CD14-positive monocyte (primary cell): ENCODE measurements around the gene MDN1. TPM values are rescaled to one million over a fixed set of nuclear protein-coding genes. Genes with fewer than 3 reads are reported as not detected.

Source experiments
- DNase-seq, 3 donors: peaks; one replicate each; pipeline ENCODE4 v3.0.0-alpha.2; 2011 to 2022
- H2AFZ ChIP-seq: 2 replicates; pipeline ENCODE4 v1.6.0; 2012; ENCODE audit warnings: mild to moderate bottlenecking, low read depth, low read length, inconsistent platforms; ENCODE audit not compliant: insufficient read depth, poor library complexity, severe bottlenecking
- H3K27ac ChIP-seq, 2 donors: 1 replicate in 1 of 2; 2 replicates in 1 of 2; pipeline ENCODE4 v1.5.1; 2012 to 2013; ENCODE audit warnings: low read length in 2 of 2, control low read depth in 1 of 2, inconsistent platforms in 1 of 2, low read depth in 1 of 2, mild to moderate bottlenecking in 1 of 2
- H3K27me3 ChIP-seq, 2 donors: one replicate each; pipeline versions ENCODE4 v1.6.0 to v1.6.1; 2011 to 2013; ENCODE audit warnings: low read length in 2 of 2; ENCODE audit not compliant: control insufficient read depth in 2 of 2, insufficient read depth in 2 of 2
- H3K36me3 ChIP-seq, 2 donors: replicated peaks in 1 of 2; 1 replicate in 1 of 2; 2 replicates in 1 of 2; pipeline versions ENCODE4 v1.5.1 to v1.6.1; 2012 to 2013; ENCODE audit warnings: low read length in 2 of 2, control low read depth in 1 of 2, inconsistent platforms in 1 of 2, mild to moderate bottlenecking in 1 of 2; ENCODE audit not compliant: insufficient read depth in 2 of 2, control insufficient read depth in 1 of 2
- H3K4me1 ChIP-seq, 2 donors: 1 replicate in 1 of 2; 2 replicates in 1 of 2; pipeline versions ENCODE4 v1.5.1 to v1.6.1; 2012 to 2013; ENCODE audit warnings: low read length in 2 of 2, control low read depth in 1 of 2, inconsistent platforms in 1 of 2, mild to moderate bottlenecking in 1 of 2, moderate library complexity in 1 of 2; ENCODE audit not compliant: insufficient read depth in 2 of 2, control insufficient read depth in 1 of 2
- H3K4me2 ChIP-seq: replicated peaks from 2 replicates; pipeline ENCODE3; 2012; ENCODE audit warnings: low read length, moderate library complexity, mild to moderate bottlenecking; ENCODE audit not compliant: poor library complexity, severe bottlenecking; ENCODE audit errors: extremely low read depth
- H3K4me3 ChIP-seq, 3 experiments: fragments of 200-600 bp in 1 of 3; sonication (generic) in 1 of 3; replicated peaks in 1 of 3; 1 replicate in 2 of 3; 2 replicates in 1 of 3; pipeline ENCODE4 v1.5.1; 2011 to 2013; ENCODE audit warnings: low read length in 3 of 3, mild to moderate bottlenecking in 3 of 3, control low read depth in 2 of 3, low read depth in 2 of 3, inconsistent platforms in 1 of 3, moderate library complexity in 1 of 3
- H3K79me2 ChIP-seq: 2 replicates; pipeline ENCODE4 v1.6.0; 2012; ENCODE audit warnings: mild to moderate bottlenecking, control low read depth, inconsistent platforms, low read length, moderate library complexity; ENCODE audit not compliant: insufficient read depth
- H3K9ac ChIP-seq: 2 replicates; pipeline ENCODE4 v1.6.0; 2017; ENCODE audit warnings: low read length, mild to moderate bottlenecking; ENCODE audit not compliant: insufficient read depth, poor library complexity, severe bottlenecking
- H3K9me3 ChIP-seq, 2 donors: replicated peaks in 1 of 2; 1 replicate in 1 of 2; 2 replicates in 1 of 2; pipeline versions ENCODE4 v1.5.1 to v1.6.1; 2012 to 2013; ENCODE audit warnings: low read length in 2 of 2, control low read depth in 1 of 2; ENCODE audit not compliant: control insufficient read depth in 1 of 2, insufficient read depth in 1 of 2
- H4K20me1 ChIP-seq: 2 replicates; pipeline ENCODE4 v1.6.0; 2012; ENCODE audit warnings: mild to moderate bottlenecking, low read length, control low read depth, moderate library complexity; ENCODE audit not compliant: insufficient read depth
- H3K27ac Mint-ChIP-seq, 7 donors: one replicate each; pipeline ENCODE4 v1.8.0; 2020; ENCODE audit warnings: mild to moderate bottlenecking in 7 of 7, mixed read lengths in 7 of 7, moderate library complexity in 6 of 7, inconsistent platforms in 2 of 7
- H3K27me3 Mint-ChIP-seq, 3 donors: one replicate each; pipeline ENCODE4 v1.8.0; 2021 to 2022; ENCODE audit warnings: low read depth in 3 of 3, mild to moderate bottlenecking in 3 of 3, mixed read lengths in 3 of 3, moderate library complexity in 3 of 3, inconsistent platforms in 1 of 3
- H3K36me3 Mint-ChIP-seq, 2 donors: one replicate each; pipeline ENCODE4 v1.8.0; 2020; ENCODE audit warnings: mixed read lengths in 2 of 2, inconsistent platforms in 1 of 2, mild to moderate bottlenecking in 1 of 2
- H3K4me1 Mint-ChIP-seq: one replicate; pipeline ENCODE4 v1.8.0; 2020; ENCODE audit warnings: mild to moderate bottlenecking, mixed read lengths
- H3K4me3 Mint-ChIP-seq, 2 donors: one replicate each; pipeline ENCODE4 v1.8.0; 2020; ENCODE audit warnings: mild to moderate bottlenecking in 2 of 2, mixed read lengths in 2 of 2, moderate library complexity in 1 of 2
- H3K9me3 Mint-ChIP-seq, 7 donors: one replicate each; pipeline ENCODE4 v1.8.0; 2020 to 2022; ENCODE audit warnings: mixed read lengths in 7 of 7, mild to moderate bottlenecking in 6 of 7, moderate library complexity in 6 of 7, inconsistent platforms in 2 of 7
- CTCF ChIP-seq: fragments of 200-600 bp; IDR thresholded peaks from one replicate; pipeline ENCODE4 v1.8.0; 2022; ENCODE audit warnings: antibody characterized with exemption, mild to moderate bottlenecking
- WGBS: methylation state at CpG from one replicate; pipeline ENCODE4 v1.1.5; 2013; ENCODE audit warnings: missing lambda C conversion rate; ENCODE audit not compliant: insufficient coverage; 5-methylcytosine and 5-hydroxymethylcytosine counted together
- intact Hi-C, 2 donors: fragments of 100-400 bp; cut with micrococcal nuclease; formaldehyde crosslinking; loops; one replicate each; pipeline versions ENCODE4 v1.15.0 to v1.15.1; 2023
- polyA plus RNA-seq, 3 donors: library from polyadenylated mRNA; depleted of rRNA in 1 of 3; unstranded in 2 of 3; stranded (reverse) in 1 of 3; fragments of 300-500 nt in 2 of 3; fragments of >200 nt in 1 of 3; fragmentation: Illumina TruSeq in 2 of 3; gene quantifications; 1 replicate in 2 of 3; 2 replicates in 1 of 3; pipeline ENCODE4 v1.2.3, GENCODE V29; 2012 to 2021

The MDN1 gene
- polyA plus RNA-seq, 3 donors: 0.61 to 6.6 (median 1.8) TPM

GRCh38 chr6:89749918-89750317 lies 69.7 kb downstream of the MDN1 start:
- H3K27me3 Mint-ChIP-seq: no peaks in the 10 kb centered on the region
- H3K9me3 Mint-ChIP-seq: no peaks in the 10 kb centered on the region
- intact Hi-C loops: no loop called here
- peaks cover 54 to 84% of the 10 kb centered on the region in 2 donors for H3K36me3 ChIP-seq
- no peak overlapping the region for H3K4me3 ChIP-seq
- H3K27me3 ChIP-seq: no peaks in the 10 kb centered on the region
- H3K4me3 Mint-ChIP-seq: no peak overlapping the region
- H3K9me3 ChIP-seq: no peaks in the 10 kb centered on the region
- H2AFZ ChIP-seq: no peak overlapping the region
- TF ChIP-seq CTCF: no peak
- DNase-seq: no peak
- H3K4me1 ChIP-seq: no peaks in the 10 kb centered on the region
- no peaks in the 10 kb centered on the region for H4K20me1 ChIP-seq
- no peaks in the 10 kb centered on the region for H3K79me2 ChIP-seq
- peak overlapping the region in 1 of 7 donors; percentile 61 for H3K27ac Mint-ChIP-seq
- no peak overlapping the region for H3K4me2 ChIP-seq
- H3K36me3 Mint-ChIP-seq: peaks cover 72 to 74% of the 10 kb centered on the region in 2 donors
- no peaks in the 10 kb centered on the region for H3K4me1 Mint-ChIP-seq
- H3K27ac ChIP-seq: no peak overlapping the region
- no CpG with 5 or more reads among the region's 1 CpG for WGBS
- H3K9ac ChIP-seq: no peak overlapping the region

GRCh38 chr6:89745716-89746115 lies 73.9 kb downstream of the MDN1 start:
- TF ChIP-seq CTCF: no peak
- Histone ChIP-seq H3K36me3 (peaks cover 45 to 91% of the 10 kb centered on the region in 2 donors), H2AFZ (no peak overlapping the region), H3K79me2 (no peaks in the 10 kb centered on the region), H3K4me1 (no peaks in the 10 kb centered on the region), H4K20me1 (no peaks in the 10 kb centered on the region), H3K4me2 (no peak overlapping the region), H3K9me3 (no peaks in the 10 kb centered on the region), H3K4me3 (no peak overlapping the region), H3K27me3 (no peaks in the 10 kb centered on the region), H3K9ac (no peak overlapping the region), H3K27ac (no peak overlapping the region)
- Mint-ChIP-seq H3K9me3 (no peaks in the 10 kb centered on the region), H3K4me3 (no peak overlapping the region), H3K27ac (no peak overlapping the region), H3K27me3 (no peaks in the 10 kb centered on the region), H3K4me1 (no peaks in the 10 kb centered on the region), H3K36me3 (peaks cover 62 to 78% of the 10 kb centered on the region in 2 donors)
- intact Hi-C loops: no loop called here
- DNase-seq: no peak
- WGBS: no CpG with 5 or more reads among the region's 4 CpGs
